ENCODE results near the gene NOG. TPM values are rescaled to one million over a fixed set of nuclear protein-coding genes. Genes with fewer than 3 reads are reported as not detected.

NOG gene
- total RNA-seq, 2 donors from 2014 or later: 0.23 to 0.37 TPM

- H3K4me1 Mint-ChIP-seq: no peaks in the 10 kb centered on the region
- peaks cover 35% of the 10 kb centered on the region for H3K27me3 Mint-ChIP-seq
- ATAC-seq (no peak), DNase-seq (no peak)
- no peak overlapping the region for H3K27ac Mint-ChIP-seq
- no peaks in the 10 kb centered on the region for H3K9me3 ChIP-seq (ENCODE audit: control insufficient read depth, low read length, poor library complexity, severe bottlenecking)
- no peak overlapping the region for H3K4me3 Mint-ChIP-seq
- no peaks in the 10 kb centered on the region for H3K36me3 Mint-ChIP-seq (ENCODE audit: low read depth)
Measured at GRCh38 chr17:56630202-56630601, 36.7 kb downstream of the NOG start.

- Mint-ChIP-seq H3K27ac (no peak overlapping the region), H3K4me3 (no peak overlapping the region), H3K4me1 (no peaks in the 10 kb centered on the region), H3K27me3 (peaks cover 30% of the 10 kb centered on the region), H3K36me3 (ENCODE audit: low read depth) (no peaks in the 10 kb centered on the region)
- ATAC-seq (no peak), DNase-seq (no peak)
- no peaks in the 10 kb centered on the region for H3K9me3 ChIP-seq (ENCODE audit: control insufficient read depth, low read length, poor library complexity, severe bottlenecking)
Measured at GRCh38 chr17:56633681-56634080, 40.2 kb downstream of the NOG start.

DNA sequence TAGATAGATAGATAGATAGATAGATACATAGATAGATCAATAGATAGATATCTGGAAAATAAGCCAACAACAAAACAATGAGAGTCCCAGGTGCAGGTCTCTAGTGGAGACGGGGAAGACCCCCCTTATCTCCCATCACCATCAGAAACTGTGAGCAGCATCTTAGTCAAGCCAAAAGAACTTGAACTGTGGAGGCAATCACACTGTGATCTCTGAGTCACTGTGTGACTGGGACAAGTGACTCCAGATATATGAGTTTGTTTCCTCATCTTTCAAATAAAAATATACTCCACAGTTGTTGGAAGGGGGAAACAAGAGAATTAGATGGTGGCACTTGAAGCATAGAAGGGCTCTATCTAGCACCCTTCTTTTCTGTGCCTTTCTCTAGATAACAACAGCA is 42.1 kb downstream of the NOG start:
- no peak for DNase-seq
- no peak overlapping the region for H3K4me3 Mint-ChIP-seq
- H3K36me3 Mint-ChIP-seq (ENCODE audit: low read depth): no peaks in the 10 kb centered on the region
- ATAC-seq: no peak
- H3K27me3 Mint-ChIP-seq: peaks cover 37% of the 10 kb centered on the region
- H3K27ac Mint-ChIP-seq: no peak overlapping the region
- H3K4me1 Mint-ChIP-seq: no peaks in the 10 kb centered on the region
- no peaks in the 10 kb centered on the region for H3K9me3 ChIP-seq (ENCODE audit: control insufficient read depth, low read length, poor library complexity, severe bottlenecking)

- ATAC-seq: no peak
Measured at GRCh38 chr17:56636265-56636664, 42.8 kb downstream of the NOG start.

GRCh38 chr17:56637254-56637653 is 43.8 kb downstream of the NOG start:
- no peaks in the 10 kb centered on the region for H3K4me1 Mint-ChIP-seq
- ATAC-seq (no peak), DNase-seq (no peak)
- no peaks in the 10 kb centered on the region for H3K9me3 ChIP-seq (ENCODE audit: control insufficient read depth, low read length, poor library complexity, severe bottlenecking)
- H3K27ac Mint-ChIP-seq: no peak overlapping the region
- no peaks in the 10 kb centered on the region for H3K36me3 Mint-ChIP-seq (ENCODE audit: low read depth)
- H3K4me3 Mint-ChIP-seq: no peak overlapping the region
- H3K27me3 Mint-ChIP-seq: peaks cover 38% of the 10 kb centered on the region

More at GRCh38 chr17:56636265-56636664, 42.8 kb downstream of the NOG start:
- no peak overlapping the region for H3K27ac Mint-ChIP-seq
- H3K9me3 ChIP-seq (ENCODE audit: control insufficient read depth, low read length, poor library complexity, severe bottlenecking): no peaks in the 10 kb centered on the region
- no peak overlapping the region for H3K4me3 Mint-ChIP-seq
- DNase-seq: no peak
- peaks cover 37% of the 10 kb centered on the region for H3K27me3 Mint-ChIP-seq
- H3K4me1 Mint-ChIP-seq: no peaks in the 10 kb centered on the region
- H3K36me3 Mint-ChIP-seq (ENCODE audit: low read depth): no peaks in the 10 kb centered on the region

GRCh38 chr17:56638591-56639051 is 45.1 kb downstream of the NOG start:
- Mint-ChIP-seq H3K27ac (no peak overlapping the region), H3K36me3 (ENCODE audit: low read depth) (no peaks in the 10 kb centered on the region), H3K4me3 (no peak overlapping the region), H3K27me3 (peaks cover 43% of the 10 kb centered on the region), H3K4me1 (no peaks in the 10 kb centered on the region)
- DNase-seq (no peak), ATAC-seq (no peak)
- H3K9me3 ChIP-seq (ENCODE audit: control insufficient read depth, low read length, poor library complexity, severe bottlenecking): no peaks in the 10 kb centered on the region

- Mint-ChIP-seq H3K27ac (no peak overlapping the region), H3K27me3 (peaks cover 49% of the 10 kb centered on the region), H3K36me3 (ENCODE audit: low read depth) (no peaks in the 10 kb centered on the region), H3K4me1 (no peaks in the 10 kb centered on the region), H3K4me3 (no peak overlapping the region)
- ATAC-seq: no peak
- no peak for DNase-seq
- H3K9me3 ChIP-seq (ENCODE audit: control insufficient read depth, low read length, poor library complexity, severe bottlenecking): no peaks in the 10 kb centered on the region
Measured at GRCh38 chr17:56639517-56639916, 46.0 kb downstream of the NOG start.

- peaks cover 55% of the 10 kb centered on the region for H3K27me3 Mint-ChIP-seq
- H3K4me3 Mint-ChIP-seq: no peak overlapping the region
- H3K36me3 Mint-ChIP-seq (ENCODE audit: low read depth): no peaks in the 10 kb centered on the region
- ATAC-seq: no peak
- no peak overlapping the region for H3K27ac Mint-ChIP-seq
- no peaks in the 10 kb centered on the region for H3K9me3 ChIP-seq (ENCODE audit: control insufficient read depth, low read length, poor library complexity, severe bottlenecking)
- H3K4me1 Mint-ChIP-seq: no peaks in the 10 kb centered on the region
- no peak for DNase-seq
Measured at GRCh38 chr17:56640116-56640515, 46.6 kb downstream of the NOG start.

DNA sequence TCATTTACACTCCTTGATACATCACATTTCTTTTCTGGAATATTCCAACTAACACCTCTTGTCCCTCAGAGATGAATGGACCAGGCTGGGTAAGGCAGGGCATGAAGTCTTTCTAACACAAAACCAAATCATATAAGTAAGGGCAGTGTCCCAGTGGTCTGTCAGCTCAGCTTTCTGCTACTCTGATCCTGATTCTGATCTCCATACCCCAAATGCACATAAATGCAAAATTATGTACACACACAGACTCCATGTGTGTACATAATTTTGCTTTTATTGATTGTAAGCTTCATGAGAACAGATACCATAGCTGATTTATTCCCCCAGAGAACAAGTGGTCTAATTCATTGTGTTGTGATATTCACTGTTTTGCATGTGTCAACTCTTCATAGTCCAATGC is 47.9 kb downstream of the NOG start:
- no peaks in the 10 kb centered on the region for H3K36me3 Mint-ChIP-seq (ENCODE audit: low read depth)
- H3K9me3 ChIP-seq (ENCODE audit: control insufficient read depth, low read length, poor library complexity, severe bottlenecking): no peaks in the 10 kb centered on the region
- H3K27ac Mint-ChIP-seq: no peak overlapping the region
- ATAC-seq (no peak), DNase-seq (no peak)
- no peak overlapping the region for H3K4me3 Mint-ChIP-seq
- H3K27me3 Mint-ChIP-seq: peaks cover 67% of the 10 kb centered on the region
- H3K4me1 Mint-ChIP-seq: no peaks in the 10 kb centered on the region

DNA sequence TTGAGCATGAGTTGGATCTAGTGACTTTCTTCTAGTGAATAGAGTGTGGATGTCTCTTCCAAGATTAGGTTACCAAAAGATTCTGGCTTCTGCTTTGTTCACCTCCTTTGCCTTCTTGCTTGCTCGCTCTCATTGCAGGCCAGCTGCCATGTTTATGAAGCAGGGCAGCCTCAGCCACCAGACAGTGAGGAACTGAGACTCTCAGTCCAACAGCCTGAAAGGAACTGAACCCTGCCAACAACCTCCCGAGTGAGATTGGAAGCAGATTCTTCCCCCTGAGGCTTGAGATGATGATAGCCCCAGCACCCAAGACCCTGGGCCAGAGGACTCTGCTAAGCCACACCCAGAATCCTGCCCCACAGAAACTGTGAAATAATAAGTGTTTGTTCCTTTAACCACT is 48.4 kb downstream of the NOG start:
- Mint-ChIP-seq H3K4me1 (no peaks in the 10 kb centered on the region), H3K4me3 (no peak overlapping the region), H3K36me3 (ENCODE audit: low read depth) (no peaks in the 10 kb centered on the region), H3K27ac (no peak overlapping the region), H3K27me3 (peaks cover 68% of the 10 kb centered on the region)
- H3K9me3 ChIP-seq (ENCODE audit: control insufficient read depth, low read length, poor library complexity, severe bottlenecking): no peaks in the 10 kb centered on the region
- ATAC-seq (no peak), DNase-seq (no peak)

- no peak for ATAC-seq
- Mint-ChIP-seq H3K36me3 (ENCODE audit: low read depth) (no peaks in the 10 kb centered on the region), H3K27me3 (peaks cover 69% of the 10 kb centered on the region), H3K4me3 (no peak overlapping the region), H3K27ac (no peak overlapping the region), H3K4me1 (no peaks in the 10 kb centered on the region)
- H3K9me3 ChIP-seq (ENCODE audit: control insufficient read depth, low read length, poor library complexity, severe bottlenecking): no peaks in the 10 kb centered on the region
- no peak for DNase-seq
Measured at GRCh38 chr17:56642424-56642823, 48.9 kb downstream of the NOG start.

Other genes with a start within 250 kb of the NOG start
- 1 to 10 TPM; 4.1 to 6.6 TPM for gene C17orf67, start 240.2 kb downstream of the NOG start, total RNA-seq
- gene DGKE, start 240.5 kb downstream of the NOG start, total RNA-seq: 10 to 100 TPM; 29.1 to 38.2 TPM